Measurements from ENCODE around the gene ARHGAP33.
"Not testable (repeated sequence)": the region's sequence is repeated elsewhere in the genome, so short reads cannot be mapped to it uniquely, and the experiment has no call there.

Gene ARHGAP33

DNA sequence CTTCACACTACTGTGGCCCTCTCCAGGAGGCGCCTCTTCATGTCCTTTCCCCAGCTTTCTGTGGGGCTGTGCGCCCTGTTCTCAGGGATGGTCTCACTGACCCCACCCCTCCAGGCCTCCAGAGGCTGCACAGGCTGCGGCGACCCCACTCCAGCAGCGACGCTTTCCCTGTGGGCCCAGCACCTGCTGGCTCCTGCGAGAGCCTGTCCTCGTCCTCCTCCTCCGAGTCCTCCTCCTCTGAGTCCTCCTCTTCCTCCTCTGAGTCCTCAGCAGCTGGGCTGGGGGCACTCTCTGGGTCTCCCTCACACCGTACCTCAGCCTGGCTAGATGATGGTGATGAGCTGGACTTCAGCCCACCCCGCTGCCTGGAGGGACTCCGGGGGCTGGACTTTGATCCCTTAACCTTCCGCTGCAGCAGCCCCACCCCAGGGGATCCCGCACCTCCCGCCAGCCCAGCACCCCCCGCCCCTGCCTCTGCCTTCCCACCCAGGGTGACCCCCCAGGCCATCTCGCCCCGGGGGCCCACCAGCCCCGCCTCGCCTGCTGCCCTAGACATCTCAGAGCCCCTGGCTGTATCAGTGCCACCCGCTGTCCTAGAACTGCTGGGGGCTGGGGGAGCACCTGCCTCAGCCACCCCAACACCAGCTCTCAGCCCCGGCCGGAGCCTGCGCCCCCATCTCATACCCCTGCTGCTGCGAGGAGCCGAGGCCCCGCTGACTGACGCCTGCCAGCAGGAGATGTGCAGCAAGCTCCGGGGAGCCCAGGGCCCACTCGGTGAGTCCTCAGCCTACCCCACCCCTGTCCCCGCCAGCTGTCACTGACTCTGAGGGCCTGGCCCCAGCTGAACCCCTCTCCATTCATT, 11.2 kb downstream of the ARHGAP33 start:
- no peak overlapping the region for H3K9ac ChIP-seq (ENCODE audit: low read depth, low read length)
- H3K9me3 ChIP-seq (ENCODE audit: control insufficient read depth, insufficient read depth, low read length): no peaks in the 10 kb centered on the region
- H3K4me1 ChIP-seq (ENCODE audit: insufficient read depth, low read length): 0 out of 2 replicates have a peak, but pooled peaks cover 9% of the 10 kb centered on the region
- H3K36me3 ChIP-seq (ENCODE audit: insufficient read depth, low read length): no peaks in the 10 kb centered on the region

DNA sequence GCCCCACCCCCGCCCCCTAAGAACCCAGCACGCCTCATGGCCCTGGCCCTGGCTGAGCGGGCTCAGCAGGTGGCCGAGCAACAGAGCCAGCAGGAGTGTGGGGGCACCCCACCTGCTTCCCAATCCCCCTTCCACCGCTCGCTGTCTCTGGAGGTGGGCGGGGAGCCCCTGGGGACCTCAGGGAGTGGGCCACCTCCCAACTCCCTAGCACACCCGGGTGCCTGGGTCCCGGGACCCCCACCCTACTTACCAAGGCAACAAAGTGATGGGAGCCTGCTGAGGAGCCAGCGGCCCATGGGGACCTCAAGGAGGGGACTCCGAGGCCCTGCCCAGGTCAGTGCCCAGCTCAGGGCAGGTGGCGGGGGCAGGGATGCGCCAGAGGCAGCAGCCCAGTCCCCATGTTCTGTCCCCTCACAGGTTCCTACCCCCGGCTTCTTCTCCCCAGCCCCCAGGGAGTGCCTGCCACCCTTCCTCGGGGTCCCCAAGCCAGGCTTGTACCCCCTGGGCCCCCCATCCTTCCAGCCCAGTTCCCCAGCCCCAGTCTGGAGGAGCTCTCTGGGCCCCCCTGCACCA, 11.9 kb downstream of the ARHGAP33 start:
- no peak overlapping the region for H3K9ac ChIP-seq (ENCODE audit: low read depth, low read length)
- no peaks in the 10 kb centered on the region for H3K36me3 ChIP-seq (ENCODE audit: insufficient read depth, low read length)
- 0 out of 2 replicates have a peak, but pooled peaks cover 5% of the 10 kb centered on the region for H3K4me1 ChIP-seq (ENCODE audit: insufficient read depth, low read length)
- H3K9me3 ChIP-seq (ENCODE audit: control insufficient read depth, insufficient read depth, low read length): no peaks in the 10 kb centered on the region

GRCh38 chr19:35788205-35788960, 13.0 kb downstream of the ARHGAP33 start:
- no peaks in the 10 kb centered on the region for H3K9me3 ChIP-seq (ENCODE audit: control insufficient read depth, insufficient read depth, low read length)
- H3K36me3 ChIP-seq (ENCODE audit: insufficient read depth, low read length): no peaks in the 10 kb centered on the region
- H3K4me1 ChIP-seq (ENCODE audit: insufficient read depth, low read length): 0 out of 2 replicates have a peak, but pooled peaks cover under 1% of the 10 kb centered on the region
- H3K9ac ChIP-seq (ENCODE audit: low read depth, low read length): no peak overlapping the region

DNA sequence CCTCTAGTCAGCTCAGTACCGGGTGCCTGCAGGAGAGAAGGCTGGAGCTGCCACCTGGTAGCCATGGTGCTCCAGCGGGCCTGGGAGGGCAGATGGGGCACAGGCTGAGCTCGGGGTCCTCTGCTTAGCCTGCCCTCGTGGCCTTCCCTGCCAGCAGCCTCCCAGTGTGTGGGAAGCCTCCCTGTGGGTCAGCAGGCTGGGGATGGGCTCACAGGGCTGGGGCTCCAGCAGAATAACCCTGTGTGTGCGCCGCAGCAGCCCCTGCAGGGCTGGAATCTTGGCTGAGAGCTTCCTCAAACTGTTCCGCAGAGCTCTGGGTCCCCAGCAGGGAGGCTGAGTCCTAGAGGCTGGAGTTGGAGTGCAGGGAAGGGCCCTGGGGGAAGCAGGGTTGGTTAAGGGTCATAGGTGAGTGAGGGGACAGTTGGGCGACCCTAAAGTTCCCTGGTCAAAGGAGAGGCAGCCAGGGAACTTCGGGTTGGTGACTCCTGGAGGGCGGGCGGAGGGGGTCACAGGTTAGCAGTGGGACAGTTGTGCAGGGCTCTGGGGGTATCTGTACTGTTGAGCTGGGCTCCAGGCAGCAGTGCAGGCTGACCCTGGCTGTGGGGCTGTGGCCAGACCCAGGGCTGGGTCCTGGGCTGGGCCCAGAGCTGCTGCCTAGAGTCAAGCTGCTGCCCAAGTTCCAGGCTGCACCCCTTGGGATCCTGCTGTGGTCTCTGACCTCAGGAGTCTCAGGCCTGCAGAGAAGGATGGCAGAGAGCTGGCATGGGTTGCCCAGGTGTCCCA, 14.0 kb downstream of the ARHGAP33 start:
- no peaks in the 10 kb centered on the region for H3K4me1 ChIP-seq (ENCODE audit: insufficient read depth, low read length)
- H3K9me3 ChIP-seq (ENCODE audit: control insufficient read depth, insufficient read depth, low read length): no peaks in the 10 kb centered on the region
- H3K36me3 ChIP-seq (ENCODE audit: insufficient read depth, low read length): no peaks in the 10 kb centered on the region
- no peak overlapping the region for H3K9ac ChIP-seq (ENCODE audit: low read depth, low read length)

DNA sequence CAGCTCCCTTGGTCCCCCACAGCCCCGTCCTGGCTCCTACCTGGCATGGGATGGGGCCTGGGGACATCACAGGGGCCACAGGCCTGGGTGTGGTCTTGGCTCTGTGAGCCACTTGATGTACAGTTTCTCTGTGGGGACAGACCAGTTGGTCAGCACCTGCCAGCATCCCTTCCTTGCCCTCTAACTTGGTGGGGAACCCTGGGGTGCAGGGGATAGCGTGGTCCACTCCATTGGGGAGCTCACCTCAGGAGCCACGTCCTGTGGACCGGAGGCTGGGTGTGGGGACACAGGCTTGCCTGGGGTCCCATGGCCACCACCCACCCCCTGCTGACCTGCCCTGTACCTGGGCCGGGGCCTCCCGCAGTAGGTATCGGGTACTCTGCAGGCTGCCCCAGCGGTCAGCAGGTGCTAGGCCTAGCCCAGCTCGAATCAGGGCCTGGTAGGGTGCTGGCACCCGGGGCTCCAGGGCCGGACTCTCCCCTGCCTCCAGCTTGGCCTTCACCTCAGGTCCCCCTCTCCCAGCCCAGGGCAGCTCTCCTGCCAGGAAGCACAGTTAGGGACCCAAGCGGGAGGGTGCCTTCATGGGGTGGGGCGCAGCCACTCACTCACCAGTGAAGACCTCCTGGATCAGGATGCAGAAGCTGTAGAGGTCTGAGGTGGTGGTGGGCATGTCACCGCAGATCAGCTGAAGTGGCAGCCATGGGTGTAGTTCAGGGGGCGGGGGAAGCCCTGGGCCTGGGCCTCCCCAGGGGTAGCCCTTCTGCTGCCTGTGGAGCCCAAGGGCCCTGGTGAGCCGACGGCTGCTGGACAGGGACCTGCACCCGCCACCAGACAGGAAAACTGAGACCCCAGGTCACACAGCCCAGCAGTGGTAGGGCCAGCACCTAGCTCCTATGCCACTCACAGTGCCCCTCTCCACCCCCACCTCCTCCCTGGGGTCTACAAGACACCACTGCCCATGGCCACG, 14.9 kb downstream of the ARHGAP33 start:
- Histone ChIP-seq H3K9ac (ENCODE audit: low read depth, low read length) (no peak overlapping the region), H3K36me3 (ENCODE audit: insufficient read depth, low read length) (no peaks in the 10 kb centered on the region), H3K4me1 (ENCODE audit: insufficient read depth, low read length) (no peaks in the 10 kb centered on the region)

DNA sequence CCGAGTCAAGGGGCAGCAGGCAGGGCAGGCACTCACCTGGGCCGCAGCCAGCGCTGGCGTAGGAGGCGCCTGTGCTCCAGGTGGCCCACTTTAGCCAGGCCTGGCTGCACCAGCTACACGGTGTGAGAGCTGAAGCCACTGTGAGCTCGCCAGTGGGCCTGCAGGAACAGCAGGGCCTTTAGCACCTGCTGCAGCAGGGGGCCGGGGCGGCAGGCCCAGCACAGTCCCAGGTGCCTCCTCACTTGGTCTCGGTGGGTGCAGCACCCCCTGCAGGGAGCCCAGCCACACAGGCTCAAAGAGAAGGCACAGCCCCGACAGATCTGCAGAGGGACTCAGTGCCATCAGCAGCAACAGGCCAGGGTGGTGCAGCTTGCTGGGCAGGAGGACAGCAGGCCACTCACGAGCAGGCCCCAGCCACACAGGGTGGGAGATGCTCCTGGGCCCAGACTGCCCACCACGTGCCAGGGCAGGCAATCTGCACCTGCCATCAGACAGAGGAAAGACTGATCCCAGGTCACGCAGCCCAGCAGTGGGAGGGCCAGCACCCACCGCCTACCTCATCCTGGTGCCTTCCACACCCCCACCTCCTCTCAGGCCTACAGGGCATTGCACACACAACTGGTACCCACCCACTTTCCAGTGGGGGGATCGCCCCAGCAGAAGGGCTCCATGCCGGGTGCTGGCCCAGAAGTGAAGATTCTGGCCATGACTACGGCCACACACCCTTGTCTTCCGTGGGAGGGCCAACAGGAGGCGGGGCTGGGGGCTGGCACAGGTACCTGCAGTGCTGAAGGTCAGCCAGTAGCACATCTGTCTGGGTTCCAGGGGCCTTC, 15.8 kb downstream of the ARHGAP33 start:
- Histone ChIP-seq H3K4me1 (ENCODE audit: insufficient read depth, low read length) (no peaks in the 10 kb centered on the region), H3K9ac (ENCODE audit: low read depth, low read length) (no peak overlapping the region), H3K36me3 (ENCODE audit: insufficient read depth, low read length) (no peaks in the 10 kb centered on the region), H3K9me3 (ENCODE audit: control insufficient read depth, insufficient read depth, low read length) (no peaks in the 10 kb centered on the region)

More for the DNA sequence above, 14.9 kb downstream of the ARHGAP33 start:
- H3K9me3 ChIP-seq (ENCODE audit: control insufficient read depth, insufficient read depth, low read length): no peaks in the 10 kb centered on the region

DNA sequence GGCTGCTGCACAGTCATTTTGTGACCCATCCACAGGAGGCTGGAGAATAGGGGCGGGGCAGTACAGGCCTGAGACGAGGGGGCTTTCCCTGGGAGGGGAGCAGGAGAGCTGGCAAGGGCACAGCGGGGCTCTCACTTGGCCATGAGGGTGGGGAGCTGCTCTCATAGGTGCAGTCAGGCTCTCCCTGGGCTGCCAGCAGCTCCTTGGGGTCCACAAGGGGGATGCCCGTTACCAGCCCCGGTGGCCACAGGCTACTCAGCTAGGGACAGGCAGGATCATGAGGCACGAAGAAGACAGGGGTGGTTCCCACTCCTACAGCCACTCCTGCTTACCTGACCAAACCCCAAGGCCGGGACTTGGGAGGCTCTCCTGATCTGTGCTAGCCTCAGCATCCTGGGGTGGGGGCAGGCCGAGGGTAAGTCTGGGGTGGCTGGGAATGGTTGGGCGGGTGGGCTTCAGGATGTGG, 16.5 kb downstream of the ARHGAP33 start:
- Histone ChIP-seq H3K9me3 (ENCODE audit: control insufficient read depth, insufficient read depth, low read length) (no peaks in the 10 kb centered on the region), H3K9ac (ENCODE audit: low read depth, low read length) (no peak overlapping the region), H3K4me1 (ENCODE audit: insufficient read depth, low read length) (no peaks in the 10 kb centered on the region), H3K36me3 (ENCODE audit: insufficient read depth, low read length) (no peaks in the 10 kb centered on the region)

- Histone ChIP-seq H3K9ac (ENCODE audit: low read depth, low read length) (no peak overlapping the region), H3K36me3 (ENCODE audit: insufficient read depth, low read length) (no peaks in the 10 kb centered on the region), H3K9me3 (ENCODE audit: control insufficient read depth, insufficient read depth, low read length) (no peaks in the 10 kb centered on the region), H3K4me1 (ENCODE audit: insufficient read depth, low read length) (no peaks in the 10 kb centered on the region)
Measured at GRCh38 chr19:35792312-35792711, 16.9 kb downstream of the ARHGAP33 start.

- Histone ChIP-seq H3K9me3 (ENCODE audit: control insufficient read depth, insufficient read depth, low read length) (no peaks in the 10 kb centered on the region), H3K4me1 (ENCODE audit: insufficient read depth, low read length) (no peaks in the 10 kb centered on the region), H3K36me3 (ENCODE audit: insufficient read depth, low read length) (no peaks in the 10 kb centered on the region), H3K9ac (ENCODE audit: low read depth, low read length) (no peak overlapping the region)
Measured at GRCh38 chr19:35792888-35793287, 17.5 kb downstream of the ARHGAP33 start.

DNA sequence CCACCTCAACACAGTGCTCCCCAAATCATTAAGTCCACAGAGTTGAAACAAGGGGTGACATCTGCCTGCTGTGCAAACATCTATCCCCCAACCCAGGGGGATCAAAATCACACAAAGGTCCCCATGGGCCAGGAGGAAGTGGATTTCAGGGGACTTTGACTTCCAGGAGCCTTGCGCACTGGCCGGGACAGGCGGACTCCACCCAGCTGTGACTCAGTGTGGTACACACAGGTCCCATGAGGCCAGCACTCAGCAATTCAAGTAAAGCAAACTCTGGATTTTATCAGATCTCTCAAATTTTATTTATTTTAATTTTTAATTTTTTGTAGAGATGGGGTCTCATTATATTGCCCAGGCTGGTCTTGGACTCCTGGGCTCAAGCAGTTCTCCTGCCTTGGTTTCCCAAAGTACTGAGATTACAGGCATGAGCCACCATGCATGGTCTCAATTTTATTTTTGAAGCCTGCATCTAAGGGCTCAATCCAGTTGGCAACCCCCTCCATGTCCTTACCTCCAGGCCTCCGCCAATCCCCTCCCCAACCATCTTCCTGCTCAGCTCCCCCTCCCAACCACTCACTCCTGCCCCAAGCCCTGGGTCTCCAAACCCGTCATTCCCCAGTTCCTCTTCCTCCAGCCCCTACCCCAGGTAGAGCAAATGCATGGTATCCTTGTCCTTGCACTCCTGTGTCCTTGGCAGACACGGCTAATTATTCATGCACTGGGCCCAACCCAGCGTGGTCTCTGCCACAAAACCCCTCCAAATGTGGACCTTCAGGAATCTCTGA, 18.2 kb downstream of the ARHGAP33 start:
- H3K4me1 ChIP-seq (ENCODE audit: insufficient read depth, low read length): no peaks in the 10 kb centered on the region
- H3K9me3 ChIP-seq (ENCODE audit: control insufficient read depth, insufficient read depth, low read length): no peaks in the 10 kb centered on the region
- no peak overlapping the region for H3K9ac ChIP-seq (ENCODE audit: low read depth, low read length)
- H3K36me3 ChIP-seq (ENCODE audit: insufficient read depth, low read length): no peaks in the 10 kb centered on the region

- not testable (repeated sequence) for H3K9ac ChIP-seq (ENCODE audit: low read depth, low read length); H3K4me1 ChIP-seq (ENCODE audit: insufficient read depth, low read length); H3K36me3 ChIP-seq (ENCODE audit: insufficient read depth, low read length); H3K9me3 ChIP-seq (ENCODE audit: control insufficient read depth, insufficient read depth, low read length)
Measured at GRCh38 chr19:35795564-35795963, 20.2 kb downstream of the ARHGAP33 start.
